OCI-LY7 (cell line): ENCODE results near the gene MAFF. TPM values are rescaled to one million over a fixed set of nuclear protein-coding genes. Genes with fewer than 3 reads are reported as not detected.
A peak's percentile ranks its signal among the peaks of the same experiment; 100 is the strongest.

ENCODE experiments used
- BruUV-seq: library from RNA; stranded (reverse); fragments of 400-500 nt; replicated peaks from 2 replicates; lab custom pipeline; 2021; lab: Mats Ljungman, UMichigan
- CTCF ChIA-PET: fragments of 300-600 bp; sonication (Branson Sonifier 250); formaldehyde crosslinking; loops from one replicate; lab custom pipeline; 2022; ENCODE audit warnings: antibody characterized with exemption; ENCODE audit not compliant: unreplicated experiment; lab: Charles Lee
- POLR2A ChIA-PET: fragments of 300-600 bp; sonication (Branson Sonifier 250); formaldehyde crosslinking; loops from one replicate; lab custom pipeline; 2022; ENCODE audit warnings: antibody characterized with exemption; lab: Charles Lee
- DNase-seq: peaks from one replicate; pipeline ENCODE4 v3.0.0-alpha.2; 2015; ENCODE audit warnings: low spot score
- H2AFZ ChIP-seq: fragments of 200-600 bp; sonication (generic), shearing (Covaris generic); 2 replicates; pipeline ENCODE4 v1.6.1; 2014; ENCODE audit warnings: mild to moderate bottlenecking, antibody characterized with exemption, low read length, moderate library complexity
- H3K27ac ChIP-seq: fragments of 200-600 bp; sonication (generic); 2 replicates; pipeline ENCODE4 v1.5.1; 2014; ENCODE audit warnings: mixed run types, low read depth, mild to moderate bottlenecking, moderate library complexity, low read length, inconsistent platforms; ENCODE audit not compliant: poor library complexity, severe bottlenecking
- H3K36me3 ChIP-seq: fragments of 200-600 bp; sonication (generic); 2 replicates; pipeline ENCODE4 v1.6.1; 2014; ENCODE audit warnings: mild to moderate bottlenecking, antibody characterized with exemption, low read length, moderate library complexity, mixed read lengths; ENCODE audit not compliant: insufficient read depth
- H3K4me1 ChIP-seq: fragments of 200-600 bp; sonication (generic); 2 replicates; pipeline ENCODE4 v1.5.1; 2014; ENCODE audit warnings: mild to moderate bottlenecking, low read length; ENCODE audit not compliant: insufficient read depth, poor library complexity, severe bottlenecking
- H3K4me2 ChIP-seq: fragments of 200-600 bp; sonication (generic); 2 replicates; pipeline ENCODE4 v1.6.1; 2014; ENCODE audit warnings: mild to moderate bottlenecking, low read length
- H3K4me3 ChIP-seq: fragments of 200-600 bp; sonication (generic); 2 replicates; pipeline ENCODE4 v1.5.1; 2014; ENCODE audit warnings: mild to moderate bottlenecking, low read depth, low read length; ENCODE audit not compliant: poor library complexity, severe bottlenecking
- H3K79me2 ChIP-seq: fragments of 200-600 bp; sonication (generic); 2 replicates; pipeline ENCODE4 v1.6.1; 2016; ENCODE audit warnings: low read depth, mild to moderate bottlenecking, low read length, moderate library complexity, mixed read lengths; ENCODE audit not compliant: insufficient read depth
- H3K9me2 ChIP-seq: fragments of 200-600 bp; sonication (generic); 2 replicates; pipeline ENCODE4 v1.6.1; 2016; ENCODE audit warnings: mild to moderate bottlenecking, low read length, mixed read lengths; ENCODE audit not compliant: insufficient read depth
- H3K9me3 ChIP-seq: fragments of 200-600 bp; sonication (generic); 2 replicates; pipeline ENCODE4 v1.6.1; 2014; ENCODE audit warnings: mild to moderate bottlenecking, mixed run types, low read length, mixed read lengths
- H4K20me1 ChIP-seq: fragments of 200-600 bp; sonication (generic); 2 replicates; pipeline ENCODE4 v1.6.1; 2014; ENCODE audit warnings: mild to moderate bottlenecking, antibody characterized with exemption, low read length, moderate library complexity, mixed read lengths; ENCODE audit not compliant: insufficient read depth
- EZH2phosphoT487 ChIP-seq: fragments of 200-600 bp; sonication (generic); IDR thresholded peaks from 2 replicates; pipeline ENCODE4 v1.6.1; 2018; ENCODE audit warnings: low read depth, borderline replicate concordance, mild to moderate bottlenecking, mixed run types, antibody characterized with exemption, low read length, moderate library complexity, mixed read lengths
- intact Hi-C: fragments of 100-400 bp; cut with micrococcal nuclease; formaldehyde crosslinking; loops from one replicate; pipeline ENCODE4 v1.10.0; 2022; ENCODE audit not compliant: unreplicated experiment
- total RNA-seq, 2 experiments: library from RNA; depleted of rRNA in 1 of 2; stranded (reverse); fragments of >200 nt in 1 of 2; shearing (Covaris generic) in 1 of 2; gene quantifications; 2 replicates each; pipeline ENCODE4 v1.2.3, GENCODE V29; 2014 to 2022
- TF ChIP-seq, protein P1 (sequence below): fragments of 200-600 bp; sonication (generic); conservative IDR thresholded peaks from 2 replicates; pipeline ENCODE4 v1.5.1; 2014; ENCODE audit warnings: mild to moderate bottlenecking, antibody characterized with exemption, low read length, moderate library complexity, mixed read lengths

The MAFF gene
- total RNA-seq, 2 experiments from 2014 or later = 3.4 to 3.8 TPM

GRCh38 chr22:38244106-38244505 is 42.3 kb downstream of the MAFF start:
- Histone ChIP-seq H4K20me1 (no peaks in the 10 kb centered on the region), H3K36me3 (peaks cover 24% of the 10 kb centered on the region; the same call in 1 of the 2 replicates), H3K4me1 (peaks cover 62% of the 10 kb centered on the region), H3K4me2 (peak overlapping the region; percentile 65), H3K79me2 (no peaks in the 10 kb centered on the region), H3K4me3 (peak overlapping the region; percentile 32), H3K9me3 (no peaks in the 10 kb centered on the region), H3K9me2 (no peaks in the 10 kb centered on the region), H2AFZ (no peak overlapping the region), H3K27ac (peak overlapping the region; percentile 70)
- intact Hi-C loops = loop anchor here (1.0 to 5.0 kb wide), 2 partner anchors 29 to 42 kb away; partner anchors contain the start of genes MAFF and TMEM184B
- CTCF ChIA-PET = no interaction called here
- DNase-seq = peak; percentile 75
- TF ChIP-seq, protein P1, sequence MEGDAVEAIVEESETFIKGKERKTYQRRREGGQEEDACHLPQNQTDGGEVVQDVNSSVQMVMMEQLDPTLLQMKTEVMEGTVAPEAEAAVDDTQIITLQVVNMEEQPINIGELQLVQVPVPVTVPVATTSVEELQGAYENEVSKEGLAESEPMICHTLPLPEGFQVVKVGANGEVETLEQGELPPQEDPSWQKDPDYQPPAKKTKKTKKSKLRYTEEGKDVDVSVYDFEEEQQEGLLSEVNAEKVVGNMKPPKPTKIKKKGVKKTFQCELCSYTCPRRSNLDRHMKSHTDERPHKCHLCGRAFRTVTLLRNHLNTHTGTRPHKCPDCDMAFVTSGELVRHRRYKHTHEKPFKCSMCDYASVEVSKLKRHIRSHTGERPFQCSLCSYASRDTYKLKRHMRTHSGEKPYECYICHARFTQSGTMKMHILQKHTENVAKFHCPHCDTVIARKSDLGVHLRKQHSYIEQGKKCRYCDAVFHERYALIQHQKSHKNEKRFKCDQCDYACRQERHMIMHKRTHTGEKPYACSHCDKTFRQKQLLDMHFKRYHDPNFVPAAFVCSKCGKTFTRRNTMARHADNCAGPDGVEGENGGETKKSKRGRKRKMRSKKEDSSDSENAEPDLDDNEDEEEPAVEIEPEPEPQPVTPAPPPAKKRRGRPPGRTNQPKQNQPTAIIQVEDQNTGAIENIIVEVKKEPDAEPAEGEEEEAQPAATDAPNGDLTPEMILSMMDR = no peak
- no peak for TF ChIP-seq EZH2phosphoT487
- BruUV-seq = no TSS peak
- POLR2A ChIA-PET = interaction anchor here (0.6 to 1.2 kb wide), 2 partner anchors 13 to 27 kb away, joined by 3 read pairs; no protein-coding TSS in a partner anchor

DNA sequence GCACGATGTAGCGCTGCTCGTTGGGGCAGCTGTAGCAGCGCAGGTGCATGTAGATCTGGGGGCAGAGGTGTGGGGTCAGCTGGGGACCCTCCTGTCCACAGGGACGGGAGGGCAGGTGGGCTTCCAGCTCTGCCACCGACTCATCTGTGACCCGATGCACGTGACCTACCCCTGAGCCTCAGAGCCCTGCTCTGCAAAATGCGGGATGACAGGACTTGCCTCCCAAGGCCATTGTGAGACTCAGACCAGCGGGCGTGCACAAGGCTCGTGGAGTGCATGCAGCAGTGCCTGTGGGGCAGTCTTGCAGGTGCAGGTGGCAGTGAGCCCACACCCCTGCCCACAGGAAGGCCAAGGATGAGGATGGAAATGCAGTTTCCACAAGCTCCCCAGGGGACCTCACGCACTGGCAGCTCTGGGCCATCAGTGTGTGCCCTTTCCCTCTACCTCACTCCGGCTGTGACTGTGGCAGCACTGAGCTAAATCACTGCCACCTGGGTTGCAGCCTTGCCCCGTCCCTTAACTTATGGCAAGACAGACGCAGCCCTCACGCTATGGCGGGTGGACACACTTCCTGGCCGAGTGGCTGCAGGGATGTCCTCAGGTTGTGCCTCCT is 44.4 kb downstream of the MAFF start:
- TF ChIP-seq, protein P1 = peak; percentile 40; the same call in 1 of the 2 replicates
- no peak for TF ChIP-seq EZH2phosphoT487
- POLR2A ChIA-PET = interaction anchor here (1.7 kb wide), 1 partner anchor 11 kb away, joined by 5 read pairs; no protein-coding TSS in a partner anchor
- no peaks in the 10 kb centered on the region for H3K9me3 ChIP-seq
- peak overlapping the region; percentile 75 for H3K4me2 ChIP-seq
- H4K20me1 ChIP-seq = no peaks in the 10 kb centered on the region
- H3K36me3 ChIP-seq = peaks cover 24% of the 10 kb centered on the region; the same call in 1 of the 2 replicates
- peak; percentile 74 for DNase-seq
- H3K9me2 ChIP-seq = no peaks in the 10 kb centered on the region
- no TSS peak for BruUV-seq
- H3K4me1 ChIP-seq = peaks cover 62% of the 10 kb centered on the region
- intact Hi-C loops = no loop called here
- H3K4me3 ChIP-seq = peak overlapping the region; percentile 35
- no peaks in the 10 kb centered on the region for H3K79me2 ChIP-seq
- peak overlapping the region; percentile 58 for H3K27ac ChIP-seq
- no peak overlapping the region for H2AFZ ChIP-seq
- CTCF ChIA-PET = interaction anchor here (1.0 kb wide), 1 partner anchor 31 kb away, joined by 3 read pairs; no protein-coding TSS in a partner anchor

DNA sequence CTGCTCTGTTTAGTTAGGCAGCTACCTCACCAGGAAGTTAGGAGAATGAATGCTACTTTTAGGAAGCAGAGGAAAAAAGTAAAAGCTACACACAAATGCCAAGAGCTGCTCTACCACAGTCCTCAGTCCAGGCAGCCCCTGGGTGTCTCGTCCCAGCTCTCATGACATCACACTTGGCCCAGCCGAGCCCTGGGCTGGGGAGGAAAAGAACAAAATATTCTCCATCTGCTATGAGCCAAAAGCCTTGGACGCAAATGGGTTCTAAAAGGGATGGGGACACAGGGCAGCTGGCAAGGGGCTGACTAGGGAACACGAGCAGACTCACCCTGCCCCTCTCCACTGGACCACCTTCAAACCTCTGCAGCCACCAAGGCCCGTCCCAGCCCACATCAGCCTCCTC is 44.9 kb downstream of the MAFF start:
- peaks cover 58% of the 10 kb centered on the region for H3K4me1 ChIP-seq
- intact Hi-C loops = no loop called here
- H4K20me1 ChIP-seq = no peaks in the 10 kb centered on the region
- H3K9me2 ChIP-seq = no peaks in the 10 kb centered on the region
- no peaks in the 10 kb centered on the region for H3K79me2 ChIP-seq
- no peak overlapping the region for H2AFZ ChIP-seq
- DNase-seq = no peak
- BruUV-seq = no TSS peak
- TF ChIP-seq, protein P1 = 0 out of 2 replicates have a peak, but pooled peaks have one; percentile 5
- no peak for TF ChIP-seq EZH2phosphoT487
- peak overlapping the region; percentile 35 for H3K4me3 ChIP-seq
- ChIA-PET CTCF (interaction anchor here (0.6 to 1.0 kb wide), 2 partner anchors 32 to 150 kb away, joined by 3 read pairs; no protein-coding TSS in a partner anchor), POLR2A (interaction anchor here (1.7 kb wide), 1 partner anchor 10 kb away, joined by 5 read pairs; no protein-coding TSS in a partner anchor)
- H3K4me2 ChIP-seq = peak overlapping the region; percentile 75
- H3K9me3 ChIP-seq = no peaks in the 10 kb centered on the region
- peak overlapping the region; percentile 58 for H3K27ac ChIP-seq
- H3K36me3 ChIP-seq = peaks cover 24% of the 10 kb centered on the region; the same call in 1 of the 2 replicates
